Testis (tissue), 3 donors: ENCODE measurements around the gene ARL10. TPM values are rescaled to one million over a fixed set of nuclear protein-coding genes. Genes with fewer than 3 reads are reported as not detected.

Experiments
- DNase-seq: peaks from one replicate; pipeline ENCODE4 v3.0.0-alpha.2; 2019
- H3K27ac ChIP-seq, 2 donors: fragments of 200-600 bp; sonication (generic); one replicate each; pipeline ENCODE4 v1.5.1; 2019
- H3K27me3 ChIP-seq: fragments of 200-600 bp; sonication (generic); one replicate; pipeline ENCODE4 v1.5.1; 2019
- H3K36me3 ChIP-seq: fragments of 200-600 bp; sonication (generic); one replicate; pipeline ENCODE4 v1.5.1; 2017; ENCODE audit warnings: low read depth; ENCODE audit errors: missing control alignments
- H3K4me1 ChIP-seq: fragments of 200-600 bp; sonication (generic); one replicate; pipeline ENCODE4 v1.5.1; 2019
- H3K4me3 ChIP-seq, 2 donors: fragments of 200-600 bp; sonication (generic); one replicate each; pipeline ENCODE4 v1.5.1; 2017 to 2019
- H3K9me3 ChIP-seq: fragments of 200-600 bp; sonication (generic); one replicate; pipeline ENCODE4 v1.5.1; 2017
- POLR2A ChIP-seq: fragments of 450-650 bp; IDR thresholded peaks from one replicate; pipeline ENCODE4 v1.6.1; 2017; ENCODE audit warnings: antibody characterized with exemption, mild to moderate bottlenecking, moderate library complexity
- WGBS, 2 donors: methylation state at CpG; one replicate each; pipeline ENCODE4 v1.1.5; 2018; 5-methylcytosine and 5-hydroxymethylcytosine counted together
- intact Hi-C: fragments of 100-400 bp; cut with DNase I; formaldehyde crosslinking; loops from one replicate; pipeline ENCODE4 v1.15.1; 2023; ENCODE audit warnings: low total_unique reads
- microRNA counts, 2 donors: library from miRNA; unstranded; fragments of <30 nt; microRNA quantifications; one replicate each; lab custom pipeline; 2016
- microRNA-seq, 2 donors: library from miRNA; unstranded; fragments of <30 nt; microRNA quantifications; one replicate each; pipeline ENCODE4, GENCODE V29; 2016; ENCODE audit warnings: borderline number of aligned reads in 2 of 2, borderline replicate concordance in 1 of 2
- polyA plus RNA-seq: library from polyadenylated mRNA; stranded (reverse); fragments of 350-450 nt; fragmentation: Illumina TruSeq; extraction: RNeasy Lipid Tissue Mini Kit (QIAGEN cat#74804); gene quantifications from one replicate; pipeline ENCODE4 v1.2.3, GENCODE V29; 2014; ENCODE audit warnings: low read depth, low replicate concordance; ENCODE audit not compliant: insufficient read depth
- small RNA-seq, 2 donors: library from RNA; depleted of rRNA; stranded (forward); fragments of <200 nt; gene quantifications; one replicate each; pipeline ENCODE3, GENCODE V24; 2016
- total RNA-seq, 2 donors: library from RNA; depleted of rRNA; stranded (reverse); fragments of >200 nt; gene quantifications; one replicate each; pipeline ENCODE4 v1.2.3, GENCODE V29; 2016
- TF ChIP-seq, protein P1 (sequence below), 3 experiments: fragments of 450-650 bp in 2 of 3; fragments of 200-600 bp in 1 of 3; sonication (generic) in 1 of 3; IDR thresholded peaks; one replicate each; pipeline ENCODE4 v1.5.1; 2016 to 2019; ENCODE audit warnings: antibody characterized with exemption in 3 of 3, mild to moderate bottlenecking in 2 of 3, moderate library complexity in 1 of 3

Gene ARL10
- total and polyA plus RNA-seq, 3 donors from 2014 or later = 5.8 to 8.9 (median 8.3) TPM

DNA sequence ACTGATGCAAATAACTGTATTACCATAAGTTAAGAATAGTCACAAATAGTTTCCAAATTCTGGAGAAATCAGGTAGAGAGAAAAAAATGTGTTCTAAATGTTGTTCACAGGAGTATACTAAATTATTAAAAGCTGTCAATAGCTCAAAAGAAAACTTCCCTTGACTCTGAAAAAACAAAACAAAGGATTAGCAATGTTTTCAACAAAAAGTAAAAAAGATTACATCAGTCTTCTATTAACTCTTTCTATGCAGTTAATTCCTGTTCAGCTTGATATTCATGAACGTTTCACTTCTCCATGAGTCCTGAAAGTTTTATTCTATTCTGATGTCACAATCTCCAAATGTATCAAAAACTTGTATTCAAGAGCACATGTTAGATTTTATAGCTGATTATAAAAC is 60.5 kb downstream of the ARL10 start:
- no peak for DNase-seq
- intact Hi-C loops = no loop called here
- no peak overlapping the region for H3K4me3 ChIP-seq
- no peaks in the 10 kb centered on the region for H3K36me3 ChIP-seq
- no peaks in the 10 kb centered on the region for H3K27me3 ChIP-seq
- no peak for TF ChIP-seq POLR2A
- TF ChIP-seq, protein P1, sequence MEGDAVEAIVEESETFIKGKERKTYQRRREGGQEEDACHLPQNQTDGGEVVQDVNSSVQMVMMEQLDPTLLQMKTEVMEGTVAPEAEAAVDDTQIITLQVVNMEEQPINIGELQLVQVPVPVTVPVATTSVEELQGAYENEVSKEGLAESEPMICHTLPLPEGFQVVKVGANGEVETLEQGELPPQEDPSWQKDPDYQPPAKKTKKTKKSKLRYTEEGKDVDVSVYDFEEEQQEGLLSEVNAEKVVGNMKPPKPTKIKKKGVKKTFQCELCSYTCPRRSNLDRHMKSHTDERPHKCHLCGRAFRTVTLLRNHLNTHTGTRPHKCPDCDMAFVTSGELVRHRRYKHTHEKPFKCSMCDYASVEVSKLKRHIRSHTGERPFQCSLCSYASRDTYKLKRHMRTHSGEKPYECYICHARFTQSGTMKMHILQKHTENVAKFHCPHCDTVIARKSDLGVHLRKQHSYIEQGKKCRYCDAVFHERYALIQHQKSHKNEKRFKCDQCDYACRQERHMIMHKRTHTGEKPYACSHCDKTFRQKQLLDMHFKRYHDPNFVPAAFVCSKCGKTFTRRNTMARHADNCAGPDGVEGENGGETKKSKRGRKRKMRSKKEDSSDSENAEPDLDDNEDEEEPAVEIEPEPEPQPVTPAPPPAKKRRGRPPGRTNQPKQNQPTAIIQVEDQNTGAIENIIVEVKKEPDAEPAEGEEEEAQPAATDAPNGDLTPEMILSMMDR (IDR thresholded peaks at IDR 0.05) = no peak
- H3K4me1 ChIP-seq = no peaks in the 10 kb centered on the region
- WGBS, 2 donors = 91 to 92% methylated on average over 1 of the region's 1 CpG
- H3K27ac ChIP-seq = no peak overlapping the region
- no peaks in the 10 kb centered on the region for H3K9me3 ChIP-seq

DNA sequence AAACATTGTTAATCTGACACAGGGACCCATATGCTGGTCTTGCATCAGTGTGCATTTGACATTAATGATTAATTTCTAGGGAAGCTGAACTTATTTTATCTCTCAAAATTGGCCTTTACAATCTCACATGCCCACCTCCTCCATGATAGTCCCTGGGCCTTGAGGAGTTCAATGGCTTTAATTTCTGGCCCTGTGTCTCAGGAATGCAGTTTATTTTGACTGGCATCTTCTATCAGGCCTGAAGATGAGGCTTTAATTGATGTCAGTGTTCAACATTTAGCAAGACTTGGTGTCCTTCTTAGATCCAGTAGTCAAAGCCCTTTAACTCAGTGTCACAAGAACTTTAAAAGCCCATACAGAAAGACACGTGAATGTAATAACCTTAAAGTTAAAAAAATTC is 61.6 kb downstream of the ARL10 start:
- intact Hi-C loops = no loop called here
- H3K27me3 ChIP-seq = no peaks in the 10 kb centered on the region
- no peak overlapping the region for H3K27ac ChIP-seq
- H3K36me3 ChIP-seq = no peaks in the 10 kb centered on the region
- no peak overlapping the region for H3K4me3 ChIP-seq
- TF ChIP-seq, protein P1 (IDR thresholded peaks at IDR 0.05) = no peak
- TF ChIP-seq POLR2A = no peak
- H3K9me3 ChIP-seq = no peaks in the 10 kb centered on the region
- H3K4me1 ChIP-seq = no peaks in the 10 kb centered on the region
- no peak for DNase-seq
- 76 to 88% methylated on average over 1 of the region's 1 CpG for WGBS, 2 donors

DNA sequence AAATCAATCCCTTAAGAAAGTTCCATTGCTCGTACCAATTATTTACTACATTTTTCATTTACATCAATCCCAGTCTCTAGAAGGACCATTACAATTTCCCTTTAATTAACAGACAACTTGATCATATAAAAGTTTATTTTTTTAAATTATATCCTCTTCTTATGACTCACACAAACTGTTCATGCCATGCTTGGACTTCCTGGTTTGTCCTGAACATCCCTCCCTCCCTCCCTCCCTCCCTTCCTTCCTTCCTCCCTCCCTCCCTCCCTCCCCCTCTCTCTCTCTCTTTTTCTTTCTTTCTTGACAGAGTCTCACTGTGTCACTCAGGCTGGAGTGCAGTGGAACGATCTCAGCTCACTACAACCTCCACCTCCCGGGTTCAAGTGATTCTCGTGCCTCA is 62.7 kb downstream of the ARL10 start:
- Histone ChIP-seq H3K9me3 (no peaks in the 10 kb centered on the region), H3K27me3 (no peaks in the 10 kb centered on the region), H3K4me3 (no peak overlapping the region), H3K27ac (no peak overlapping the region), H3K4me1 (no peaks in the 10 kb centered on the region), H3K36me3 (no peaks in the 10 kb centered on the region)
- TF ChIP-seq, protein P1 (IDR thresholded peaks at IDR 0.05) = no peak
- TF ChIP-seq POLR2A = no peak
- intact Hi-C loops = no loop called here
- WGBS, 2 donors = 83 to 84% methylated on average over 4 of the region's 4 CpGs
- no peak for DNase-seq

DNA sequence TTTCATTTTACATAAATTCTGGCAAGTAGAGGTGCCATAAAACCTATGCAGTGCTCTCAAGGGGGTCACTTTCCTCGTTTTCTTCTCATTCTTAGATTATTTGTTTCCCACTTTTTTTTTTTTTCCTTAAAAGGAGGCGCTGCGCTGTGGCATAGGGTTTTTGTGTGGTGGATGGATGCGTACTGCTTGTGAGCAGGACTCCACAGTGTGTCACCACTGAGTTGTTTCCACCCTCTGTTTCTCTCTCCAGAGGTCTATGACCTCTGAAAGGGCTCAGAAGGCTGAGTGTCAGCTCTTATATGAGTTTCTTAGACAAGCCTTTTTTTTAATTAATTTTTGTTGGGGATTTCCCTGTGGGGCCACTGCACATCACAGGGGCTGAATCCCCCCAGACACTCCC is 64.7 kb downstream of the ARL10 start:
- Histone ChIP-seq H3K27me3 (no peaks in the 10 kb centered on the region), H3K36me3 (no peaks in the 10 kb centered on the region), H3K4me3 (no peak overlapping the region), H3K9me3 (no peaks in the 10 kb centered on the region), H3K27ac (no peak overlapping the region), H3K4me1 (no peaks in the 10 kb centered on the region)
- WGBS, 2 donors = 73 to 76% methylated on average over 4 of the region's 4 CpGs
- intact Hi-C loops = no loop called here
- TF ChIP-seq, protein P1 (IDR thresholded peaks at IDR 0.05) = no peak
- no peak for TF ChIP-seq POLR2A
- DNase-seq = no peak

MicroRNAs encoded within 50 kb of the gene (microRNA counts, 767-probe panel; counts per million panel counts)
- microRNA hsa-miR-1271-5p (lab: Ali Mortazavi, UCI) = 0 to 152 counts per million in 2 donors

Small RNAs within 50 kb of the gene (microRNA-seq; reads per million reads assigned to microRNA genes)
- gene MIR1271 = 0.70 to 6.9 reads per million in 2 donors

Small RNAs within 50 kb of the gene (small RNA-seq; reads per million reads assigned to genes)
- 0.64 to 0.66 reads per million in 2 donors for gene MIR1271

Other genes starting within 250 kb of the ARL10 start
- 100 to 1,000 TPM; 106 to 119 TPM for gene SIMC1, start 127.1 kb upstream of the ARL10 start, total RNA-seq
- gene SIMC1, start 127.1 kb upstream of the ARL10 start, polyA plus RNA-seq = 97.9 TPM
- 10 to 100 TPM; 35.5 to 60.3 TPM for gene KIAA1191, start 3.7 kb upstream of the ARL10 start, total RNA-seq
- gene KIAA1191, start 3.7 kb upstream of the ARL10 start, polyA plus RNA-seq = 34.9 TPM
- gene NOP16, start 23.1 kb downstream of the ARL10 start, total RNA-seq = 10 to 100 TPM; 19.1 to 19.2 TPM
- gene NOP16, start 23.1 kb downstream of the ARL10 start, polyA plus RNA-seq = 23.6 TPM
- gene HIGD2A, start 23.3 kb downstream of the ARL10 start, total RNA-seq = 100 to 1,000 TPM; 129 to 184 TPM
- 128 TPM for gene HIGD2A, start 23.3 kb downstream of the ARL10 start, polyA plus RNA-seq
- gene CLTB, start 51.1 kb downstream of the ARL10 start, total RNA-seq = 100 to 1,000 TPM; 103 to 107 TPM
- 60.8 TPM for gene CLTB, start 51.1 kb downstream of the ARL10 start, polyA plus RNA-seq
- gene FAF2, start 82.9 kb downstream of the ARL10 start, total RNA-seq = 10 to 100 TPM; 53.9 to 57.6 TPM
- 55.0 TPM for gene FAF2, start 82.9 kb downstream of the ARL10 start, polyA plus RNA-seq
- 10 to 100 TPM; 57.2 to 64.7 TPM for gene RNF44, start 171.9 kb downstream of the ARL10 start, total RNA-seq
- 60.1 TPM for gene RNF44, start 171.9 kb downstream of the ARL10 start, polyA plus RNA-seq
- gene CDHR2, start 183.9 kb downstream of the ARL10 start, total RNA-seq = 10 to 100 TPM; 32.0 to 60.5 TPM
- 39.8 TPM for gene CDHR2, start 183.9 kb downstream of the ARL10 start, polyA plus RNA-seq
- gene GPRIN1, start 244.7 kb downstream of the ARL10 start, total RNA-seq = 1 to 10 TPM; 5.7 to 8.4 TPM
- gene GPRIN1, start 244.7 kb downstream of the ARL10 start, polyA plus RNA-seq = 2.5 TPM